Measurements from ENCODE around the gene BCOR. TPM values are rescaled to one million over a fixed set of nuclear protein-coding genes. Genes with fewer than 3 reads are reported as not detected.

Gene BCOR
- total RNA-seq, 2 donors from 2014 or later = 10.8 to 21.6 TPM

DNA sequence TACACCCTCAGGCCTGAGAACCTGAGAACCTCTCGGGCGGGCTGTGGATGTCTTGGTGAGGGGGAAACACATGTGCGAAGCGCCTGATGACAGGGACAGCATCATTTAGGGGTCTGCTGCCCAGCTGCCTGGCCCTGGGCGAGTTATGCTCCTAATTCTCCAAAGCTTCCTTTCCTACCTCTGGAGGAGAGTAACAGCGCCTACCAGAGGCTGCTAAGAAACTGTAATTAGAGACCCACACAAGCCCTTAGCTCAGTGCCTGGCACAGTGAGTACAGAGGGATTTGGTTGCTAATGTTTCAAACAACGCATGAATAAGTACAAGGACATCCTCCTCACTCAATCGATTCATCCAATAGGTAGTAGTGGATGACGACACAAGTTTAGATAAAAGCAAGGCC lies 40.4 kb downstream of the BCOR start:
- DNase-seq = no peak
- ATAC-seq = no peak
- intact Hi-C loops (cut with DNase I) = no loop called here

DNA sequence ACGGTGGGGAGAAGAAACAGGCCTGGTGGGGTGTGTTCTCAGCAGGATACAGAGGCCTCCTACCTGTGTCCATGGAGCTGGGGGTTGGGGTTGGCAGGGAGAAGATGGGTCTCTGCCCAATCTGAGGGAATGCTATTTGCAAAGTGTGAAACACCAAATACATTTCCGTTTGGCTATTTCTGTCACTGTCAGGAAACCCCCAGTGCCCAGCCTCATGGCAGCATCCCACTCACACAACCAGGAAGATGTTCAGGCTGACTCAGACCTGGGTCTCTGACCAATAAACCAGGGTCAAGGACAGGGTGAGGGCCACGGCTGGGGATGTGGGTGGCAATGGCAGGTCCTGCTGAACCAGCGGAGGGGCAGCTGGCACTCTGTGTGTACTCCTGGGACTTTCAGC lies 41.3 kb downstream of the BCOR start:
- no peak for ATAC-seq
- DNase-seq = no peak
- intact Hi-C loops (cut with DNase I) = no loop called here

DNA sequence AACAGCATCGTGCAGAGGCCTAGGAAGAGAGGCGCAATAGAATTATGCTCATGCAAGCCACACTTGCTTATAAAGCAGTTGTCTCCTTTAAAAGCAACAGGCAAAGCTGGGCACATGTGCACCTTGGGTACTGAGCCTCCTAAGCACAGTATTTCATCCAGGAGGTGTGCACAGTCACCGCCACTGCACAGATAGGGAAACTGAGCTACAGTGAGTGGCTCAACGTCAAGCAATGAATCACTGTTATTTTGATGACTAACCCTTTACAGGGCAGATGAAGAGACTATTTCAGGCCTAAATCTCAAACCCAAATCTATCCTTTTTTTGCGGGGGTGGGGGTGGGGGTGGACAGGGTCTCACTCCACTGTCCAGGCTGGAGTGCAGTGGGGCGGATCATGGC lies 42.3 kb downstream of the BCOR start:
- ATAC-seq (no peak), DNase-seq (no peak)
- intact Hi-C loops (cut with DNase I) = no loop called here

DNA sequence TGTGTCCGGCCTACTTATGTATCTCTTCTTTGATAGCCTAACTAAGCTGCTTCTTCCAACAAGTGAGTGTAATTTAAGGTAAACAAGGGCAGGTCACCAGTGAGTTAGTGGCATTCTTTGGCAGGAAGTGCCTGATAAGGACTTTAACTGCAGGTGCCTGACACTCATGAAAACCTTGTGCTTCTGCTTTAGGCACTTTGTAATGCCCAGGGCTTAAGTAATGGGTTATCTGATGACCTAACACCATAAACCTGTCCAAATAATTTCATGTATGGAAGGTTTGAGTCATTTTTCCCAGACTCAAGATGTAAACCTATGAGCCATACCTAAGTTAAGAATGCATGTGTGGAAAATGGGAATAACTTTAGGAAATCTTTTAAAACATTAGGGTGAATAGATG lies 43.0 kb downstream of the BCOR start:
- DNase-seq (no peak), ATAC-seq (no peak)
- intact Hi-C loops (cut with DNase I) = no loop called here

DNA sequence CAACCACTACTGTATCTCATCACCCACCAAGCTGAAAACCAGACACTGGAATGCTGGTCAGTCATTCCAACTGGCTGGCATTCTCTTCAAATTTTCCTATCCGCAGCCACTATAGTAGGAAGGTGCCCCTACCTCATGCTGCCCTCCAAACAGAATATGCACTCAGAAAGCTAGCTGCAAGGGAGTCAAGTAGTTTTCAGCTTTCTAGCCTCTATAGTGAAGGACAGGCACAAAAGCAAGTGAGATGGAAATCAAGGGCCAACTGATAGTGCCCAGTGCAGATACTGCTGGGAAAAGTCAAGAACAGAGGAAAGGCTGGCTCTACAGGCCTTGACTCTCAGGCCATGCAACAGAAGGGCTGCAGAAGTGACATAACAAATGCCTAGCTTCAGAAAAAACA lies 47.2 kb downstream of the BCOR start:
- intact Hi-C loops (cut with DNase I) = no loop called here

DNA sequence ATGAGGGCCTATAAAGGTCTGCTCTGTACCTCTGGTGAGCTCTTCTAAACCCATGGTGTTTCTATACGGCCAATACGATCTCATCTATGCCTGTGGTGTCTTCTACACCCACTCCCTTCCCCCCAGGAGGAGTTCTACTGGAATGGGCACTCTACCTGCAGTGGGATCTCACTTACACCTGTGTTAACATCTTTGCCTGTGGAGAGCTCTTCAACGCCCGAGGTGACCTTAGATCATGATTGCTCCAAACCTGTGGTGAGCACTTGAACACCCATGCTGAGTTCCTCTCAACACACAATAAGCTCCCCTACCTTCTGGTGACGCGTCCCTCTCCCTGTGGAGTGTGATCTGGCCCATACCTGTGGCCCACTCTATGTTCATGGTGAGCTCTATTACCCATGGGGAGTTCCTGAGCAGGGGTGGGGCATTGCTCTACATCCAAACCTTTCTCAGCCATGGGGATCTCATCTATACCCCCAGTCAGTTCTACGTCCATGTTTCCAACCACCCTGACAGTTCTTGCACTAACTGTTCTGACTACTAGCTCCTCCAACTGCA lies 48.6 kb downstream of the BCOR start:
- DNase-seq (no peak), ATAC-seq (no peak)

More for the DNA sequence above, 47.2 kb downstream of the BCOR start:
- no peak for DNase-seq
- ATAC-seq = no peak

DNA sequence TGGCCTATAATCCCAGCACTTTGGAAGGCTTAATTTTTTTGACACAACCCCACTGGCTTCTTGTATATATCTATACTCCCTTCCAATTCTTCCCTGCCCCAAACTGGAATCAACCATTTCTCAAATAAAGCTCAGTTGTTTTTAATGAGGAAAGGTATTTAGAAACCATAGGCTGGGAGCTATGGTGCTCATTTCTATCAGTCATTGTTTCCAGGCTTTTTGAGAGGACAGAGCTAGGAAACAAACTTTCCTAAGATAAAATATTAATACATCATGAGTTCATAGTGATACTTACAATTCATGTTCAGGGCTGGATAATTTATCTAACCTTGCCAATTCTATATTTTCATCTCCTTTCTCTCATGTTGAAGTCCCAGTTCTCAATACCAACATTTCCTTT lies 50.3 kb downstream of the BCOR start:
- intact Hi-C loops (cut with DNase I) = no loop called here
- no peak for ATAC-seq
- DNase-seq = no peak

More for the DNA sequence above, 48.6 kb downstream of the BCOR start:
- intact Hi-C loops (cut with DNase I) = no loop called here

GRCh38 chrX:40043895-40044294 lies 53.9 kb downstream of the BCOR start:
- ATAC-seq (no peak), DNase-seq (no peak)
- intact Hi-C loops (cut with DNase I) = no loop called here

GRCh38 chrX:40041915-40042314 lies 55.8 kb downstream of the BCOR start:
- no peak for ATAC-seq

DNA sequence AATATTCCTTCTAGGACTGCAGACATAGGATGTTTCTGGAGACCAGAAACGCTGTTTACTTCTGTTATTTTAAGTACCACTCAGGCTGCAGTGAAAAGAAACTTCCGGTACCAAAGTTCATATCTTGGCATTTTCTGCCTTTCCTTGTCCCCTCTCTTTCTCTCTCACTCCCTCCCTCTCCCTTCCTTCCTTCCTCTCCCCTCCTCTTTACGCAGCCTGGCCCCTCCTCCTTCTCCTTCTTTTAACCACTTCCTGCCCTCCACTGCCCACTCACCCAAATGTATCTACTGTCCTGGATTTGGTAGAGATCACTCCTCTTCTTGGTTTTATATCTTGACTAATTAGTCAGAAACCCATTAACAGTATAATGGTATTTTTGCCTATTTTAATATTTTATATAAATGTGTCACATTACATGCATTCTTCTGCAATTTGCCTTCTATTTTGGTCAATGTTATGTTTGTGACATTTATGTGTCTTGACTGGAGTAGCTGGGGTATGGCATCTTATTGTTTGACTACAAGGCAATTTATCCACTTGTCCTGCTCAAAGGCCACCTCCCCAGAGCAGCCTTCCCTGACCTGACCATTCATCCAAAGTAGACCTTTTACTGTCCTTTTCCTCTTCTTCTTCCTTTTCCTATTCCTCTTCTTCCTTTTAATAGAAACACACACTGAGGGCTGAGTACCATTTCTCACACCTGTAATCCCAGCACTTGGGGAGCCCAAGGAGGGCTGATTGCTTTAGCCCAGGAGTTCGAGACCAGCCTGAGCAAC lies 56.9 kb downstream of the BCOR start:
- DNase-seq = no peak
- intact Hi-C loops (cut with DNase I) = no loop called here
- no peak for ATAC-seq

More at GRCh38 chrX:40041915-40042314, 55.8 kb downstream of the BCOR start:
- intact Hi-C loops (cut with DNase I) = no loop called here
- DNase-seq = no peak

GRCh38 chrX:40039887-40040286 lies 57.9 kb downstream of the BCOR start:
- ATAC-seq (no peak), DNase-seq (no peak)
- intact Hi-C loops (cut with DNase I) = no loop called here

DNA sequence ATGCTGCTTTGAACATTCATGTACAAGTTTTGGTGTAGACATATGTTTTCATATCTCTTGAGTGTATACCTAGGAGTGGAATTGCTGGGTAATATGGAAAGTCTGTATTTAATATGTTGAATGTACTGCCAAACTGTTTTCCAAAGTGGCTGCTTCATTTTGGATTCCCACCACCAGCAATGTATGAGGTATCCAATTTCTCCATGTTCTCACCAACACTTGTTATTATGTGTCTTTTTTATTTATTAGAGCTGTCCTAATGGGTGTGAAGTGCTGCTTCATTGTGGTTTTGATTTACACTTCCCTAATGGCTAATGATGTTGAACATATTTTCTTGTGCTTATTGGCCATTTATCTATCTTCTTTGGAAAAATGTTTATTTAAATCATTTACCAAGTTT lies 60.4 kb downstream of the BCOR start:
- intact Hi-C loops (cut with DNase I) = no loop called here
- DNase-seq (no peak), ATAC-seq (no peak)

DNA sequence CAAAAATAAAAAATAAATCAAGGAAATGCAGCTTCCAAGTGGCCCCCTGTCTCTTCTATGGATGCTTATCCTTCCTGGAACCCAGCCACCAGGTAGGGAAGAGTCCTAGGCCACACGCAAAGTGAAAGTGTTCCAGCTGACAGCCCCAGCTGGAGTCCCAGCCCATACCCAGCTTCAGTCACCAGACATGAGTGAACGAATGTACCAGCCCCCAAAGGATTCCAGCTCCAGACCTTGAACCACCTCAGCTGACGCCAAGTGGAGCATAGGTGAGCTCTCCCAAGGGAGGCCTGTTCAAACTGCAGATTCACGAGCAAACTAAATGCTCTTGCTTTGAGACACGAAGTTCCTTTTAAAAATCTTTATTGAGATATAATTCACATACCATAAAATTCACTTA lies 62.0 kb downstream of the BCOR start:
- intact Hi-C loops (cut with DNase I) = no loop called here
- DNase-seq (no peak), ATAC-seq (no peak)

DNA sequence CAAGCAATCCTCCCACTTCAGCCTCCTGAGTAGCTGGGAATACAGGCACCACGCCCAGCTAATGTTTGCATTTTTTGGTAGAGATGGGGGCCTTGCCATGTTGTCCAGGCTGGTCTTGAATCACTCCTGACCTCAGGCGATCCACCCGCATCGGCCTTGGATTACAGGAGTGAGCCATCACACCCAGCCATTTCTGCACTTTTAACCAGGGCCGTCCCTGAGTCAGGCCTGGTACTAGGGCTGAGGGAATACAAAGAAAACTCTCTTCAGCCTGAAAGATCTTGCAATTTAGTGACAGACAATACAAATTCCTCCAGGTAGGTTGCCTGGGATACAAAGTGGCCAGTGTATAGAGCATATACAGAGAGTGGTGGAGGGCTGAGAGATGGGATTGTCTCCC lies 65.8 kb downstream of the BCOR start:
- ATAC-seq = no peak
- DNase-seq = no peak
- intact Hi-C loops (cut with DNase I) = no loop called here

DNA sequence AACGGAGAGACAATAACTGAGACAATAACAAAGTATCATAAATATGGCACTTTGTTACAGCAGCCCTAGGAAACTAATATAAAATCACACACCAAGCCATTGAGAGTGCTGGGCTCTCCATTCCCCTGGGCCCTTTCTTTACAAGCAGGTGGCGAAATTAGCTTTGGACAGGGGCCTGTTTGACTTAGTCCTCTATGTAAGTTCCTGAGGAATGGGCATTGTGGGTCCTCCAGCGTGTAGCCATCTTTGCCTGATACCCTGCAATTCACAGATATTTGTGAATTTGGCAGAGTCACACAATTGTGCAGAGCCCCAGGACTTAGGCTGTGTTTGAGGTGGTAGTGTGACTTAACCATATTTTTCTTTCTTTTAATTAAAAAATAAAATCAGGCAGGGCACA lies 67.6 kb downstream of the BCOR start:
- intact Hi-C loops (cut with DNase I) = no loop called here
- ATAC-seq (no peak), DNase-seq (no peak)

DNA sequence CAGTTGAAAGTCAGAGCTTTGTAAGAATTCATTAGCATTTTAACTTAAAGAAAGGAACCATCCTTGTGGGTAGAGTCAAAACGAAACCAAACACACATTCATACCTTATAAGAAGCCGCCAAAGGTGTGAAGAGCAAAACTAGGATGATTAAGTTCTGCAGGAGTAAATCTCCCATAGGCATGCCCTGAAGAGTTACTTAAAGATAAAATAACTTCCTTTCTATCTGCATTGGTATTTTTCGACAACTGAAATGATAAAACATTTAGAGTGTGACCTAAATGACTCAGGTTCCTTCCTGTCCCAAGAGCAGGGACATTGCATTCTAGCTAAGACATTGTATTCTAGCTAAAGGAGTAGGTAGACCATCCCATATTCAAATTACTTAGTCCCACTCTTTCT lies 75.3 kb downstream of the BCOR start:
- DNase-seq (no peak), ATAC-seq (no peak)
- intact Hi-C loops (cut with DNase I) = no loop called here

- intact Hi-C loops (cut with DNase I) = no loop called here
- DNase-seq (no peak), ATAC-seq (no peak)
Measured at GRCh38 chrX:40021647-40022046, 76.1 kb downstream of the BCOR start.

DNA sequence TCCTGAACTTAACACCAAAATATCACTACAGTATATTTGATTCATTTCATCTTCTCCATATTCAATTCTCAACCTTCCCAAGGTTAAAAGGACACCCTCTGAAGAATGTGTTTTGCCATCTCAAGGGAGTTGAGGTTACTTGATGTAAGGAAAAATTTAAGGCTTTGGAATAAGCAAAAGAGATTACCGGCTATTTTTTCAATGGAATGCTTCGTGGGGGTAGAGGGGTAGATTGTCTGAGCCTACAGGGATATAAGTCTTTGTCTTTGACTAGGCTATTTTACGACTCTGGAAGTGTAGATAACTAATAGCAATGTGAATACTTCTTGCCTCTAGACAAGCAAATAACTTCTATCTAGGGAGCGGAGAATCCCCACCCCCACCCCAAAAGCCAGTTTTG lies 78.2 kb downstream of the BCOR start:
- intact Hi-C loops (cut with DNase I) = loop anchor here (5.0 to 10.0 kb wide), 2 partner anchors 48 to 155 kb away; no protein-coding TSS in a partner anchor
- ATAC-seq (no peak), DNase-seq (no peak)

GRCh38 chrX:40018041-40018440 lies 79.7 kb downstream of the BCOR start:
- ATAC-seq (no peak), DNase-seq (no peak)
- intact Hi-C loops (cut with DNase I) = loop anchor here (5.0 to 10.0 kb wide), 2 partner anchors 49 to 157 kb away; no protein-coding TSS in a partner anchor

DNA sequence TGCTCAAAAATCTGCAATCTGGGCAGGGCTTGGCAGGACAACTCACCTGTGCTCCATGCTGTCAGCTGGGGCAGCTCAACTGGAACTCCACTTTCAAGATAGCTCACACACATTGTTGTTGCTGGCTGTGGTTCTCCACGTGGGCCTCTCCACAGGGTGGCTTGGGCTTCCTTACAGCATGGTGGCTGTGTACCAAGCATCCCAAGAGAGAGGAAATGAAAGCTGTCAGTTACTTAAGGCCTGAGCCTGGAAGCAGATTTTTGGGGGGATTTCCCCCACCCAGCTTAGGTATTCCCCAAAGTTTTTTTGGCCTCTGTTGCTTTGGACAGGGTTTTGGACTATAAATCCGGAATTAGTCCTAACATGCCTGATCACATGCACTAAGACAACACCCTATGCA lies 81.0 kb downstream of the BCOR start:
- intact Hi-C loops (cut with DNase I) = loop anchor here (5.0 to 10.0 kb wide), 2 partner anchors 51 to 158 kb away; no protein-coding TSS in a partner anchor
- DNase-seq (no peak), ATAC-seq (no peak)

DNA sequence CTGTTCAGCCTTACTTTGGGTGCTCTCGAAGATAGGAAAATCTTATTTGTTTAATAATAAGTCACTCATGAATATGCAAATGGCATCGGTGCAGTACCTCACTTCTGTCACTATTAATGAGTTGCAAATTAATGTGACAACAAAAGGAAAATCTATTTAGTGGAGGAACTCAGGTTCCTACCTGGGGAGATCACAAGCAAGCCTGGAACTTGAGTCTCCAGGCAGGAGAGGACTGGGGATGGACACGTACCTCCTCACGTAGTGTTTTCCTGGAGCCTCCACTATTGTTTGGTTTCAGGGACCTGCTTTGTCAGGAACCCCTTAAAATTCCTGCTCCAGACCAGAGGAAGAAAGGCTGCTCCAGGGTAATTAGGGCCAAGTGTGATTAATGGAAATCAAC lies 82.1 kb downstream of the BCOR start:
- ATAC-seq = no peak
- intact Hi-C loops (cut with DNase I) = loop anchor here (5.0 to 10.0 kb wide), 2 partner anchors 52 to 159 kb away; no protein-coding TSS in a partner anchor
- no peak for DNase-seq

All from left cardiac atrium (tissue), 4 donors.